ENCODE measurements around the gene HOXA2. TPM values are rescaled to one million over a fixed set of nuclear protein-coding genes. Genes with fewer than 3 reads are reported as not detected.

The HOXA2 gene
- total RNA-seq, 1 donor from 2014 or later = 1.1 TPM

- H3K4me1 Mint-ChIP-seq (ENCODE audit: unreplicated experiment) = peaks cover 23% of the 10 kb centered on the region
- DNase-seq (ENCODE audit: low spot score) = no peak
- no peak overlapping the region for H3K4me3 Mint-ChIP-seq (ENCODE audit: unreplicated experiment)
- peaks cover 44% of the 10 kb centered on the region for H3K27me3 Mint-ChIP-seq (ENCODE audit: unreplicated experiment)
- H3K36me3 Mint-ChIP-seq (ENCODE audit: low read depth, unreplicated experiment) = no peaks in the 10 kb centered on the region
- H3K27ac Mint-ChIP-seq (ENCODE audit: unreplicated experiment) = no peak overlapping the region
- TF ChIP-seq CTCF (IDR thresholded peaks at IDR 0.05; ENCODE audit: unreplicated experiment) = no peak
- H3K9me3 Mint-ChIP-seq (ENCODE audit: unreplicated experiment) = no peaks in the 10 kb centered on the region
These were observed 14.7 kb upstream of the HOXA2 start for GRCh38 chr7:27116962-27117886.

- no peaks in the 10 kb centered on the region for H3K9me3 Mint-ChIP-seq (ENCODE audit: unreplicated experiment)
- no peak overlapping the region for H3K4me3 Mint-ChIP-seq (ENCODE audit: unreplicated experiment)
- H3K27ac Mint-ChIP-seq (ENCODE audit: unreplicated experiment) = no peak overlapping the region
- no peak for DNase-seq (ENCODE audit: low spot score)
- peaks cover 48% of the 10 kb centered on the region for H3K27me3 Mint-ChIP-seq (ENCODE audit: unreplicated experiment)
- no peaks in the 10 kb centered on the region for H3K36me3 Mint-ChIP-seq (ENCODE audit: low read depth, unreplicated experiment)
- no peak for TF ChIP-seq CTCF (IDR thresholded peaks at IDR 0.05; ENCODE audit: unreplicated experiment)
- H3K4me1 Mint-ChIP-seq (ENCODE audit: unreplicated experiment) = peaks cover 17% of the 10 kb centered on the region
These were observed 13.8 kb upstream of the HOXA2 start for GRCh38 chr7:27116031-27116961.

- TF ChIP-seq CTCF (IDR thresholded peaks at IDR 0.05; ENCODE audit: unreplicated experiment) = no peak
- Mint-ChIP-seq H3K4me1 (ENCODE audit: unreplicated experiment) (peaks cover 23% of the 10 kb centered on the region), H3K36me3 (ENCODE audit: low read depth, unreplicated experiment) (no peaks in the 10 kb centered on the region), H3K27me3 (ENCODE audit: unreplicated experiment) (peaks cover 49% of the 10 kb centered on the region), H3K9me3 (ENCODE audit: unreplicated experiment) (no peaks in the 10 kb centered on the region), H3K27ac (ENCODE audit: unreplicated experiment) (no peak overlapping the region), H3K4me3 (ENCODE audit: unreplicated experiment) (no peak overlapping the region)
- no peak for DNase-seq (ENCODE audit: low spot score)
These were observed 12.9 kb upstream of the HOXA2 start for GRCh38 chr7:27115221-27116026.

GRCh38 chr7:27114881-27115220 lies 12.4 kb upstream of the HOXA2 start:
- no peak overlapping the region for H3K4me3 Mint-ChIP-seq (ENCODE audit: unreplicated experiment)
- H3K27me3 Mint-ChIP-seq (ENCODE audit: unreplicated experiment) = peaks cover 50% of the 10 kb centered on the region
- DNase-seq (ENCODE audit: low spot score) = no peak
- H3K27ac Mint-ChIP-seq (ENCODE audit: unreplicated experiment) = no peak overlapping the region
- H3K9me3 Mint-ChIP-seq (ENCODE audit: unreplicated experiment) = no peaks in the 10 kb centered on the region
- TF ChIP-seq CTCF (IDR thresholded peaks at IDR 0.05; ENCODE audit: unreplicated experiment) = no peak
- peaks cover 25% of the 10 kb centered on the region for H3K4me1 Mint-ChIP-seq (ENCODE audit: unreplicated experiment)
- no peaks in the 10 kb centered on the region for H3K36me3 Mint-ChIP-seq (ENCODE audit: low read depth, unreplicated experiment)
